Endothelial cell of umbilical vein (primary cell): ENCODE data around the gene RPS6KB1.

Experiments used
- EZH2 ChIP-seq: IDR thresholded peaks from 2 replicates; pipeline ENCODE4 v1.6.1; 2012; ENCODE audit warnings: borderline replicate concordance, low read depth, mild to moderate bottlenecking, moderate library complexity, low read length, inconsistent platforms; ENCODE audit not compliant: severe bottlenecking
- JUN ChIP-seq: IDR thresholded peaks from 2 replicates; pipeline ENCODE4 v1.6.1; 2011; ENCODE audit warnings: borderline replicate concordance, low read depth; ENCODE audit not compliant: insufficient read length, insufficient read depth
- MYC ChIP-seq: IDR thresholded peaks from one replicate; pipeline ENCODE4 v1.6.1; 2011; ENCODE audit warnings: mild to moderate bottlenecking, low read depth, low read length
- POLR2A ChIP-seq: IDR thresholded peaks from 2 replicates; pipeline ENCODE4 v1.6.1; 2012; ENCODE audit warnings: low read depth, mild to moderate bottlenecking, control low read depth, low read length
- POLR2AphosphoS5 ChIP-seq: IDR thresholded peaks from 2 replicates; pipeline ENCODE4 v1.6.1; 2012; ENCODE audit warnings: low read depth, mild to moderate bottlenecking, control low read depth, low read length, moderate library complexity; ENCODE audit not compliant: insufficient read depth
- TF ChIP-seq, protein P1 (sequence below), 2 donors: IDR thresholded peaks; 1 replicate in 1 of 2; 2 replicates in 1 of 2; pipeline ENCODE4 v1.5.1; 2011; ENCODE audit warnings: low read length in 2 of 2, mild to moderate bottlenecking in 2 of 2, moderate library complexity in 2 of 2, control low read depth in 1 of 2, inconsistent platforms in 1 of 2, low read depth in 1 of 2; ENCODE audit not compliant: insufficient read depth in 1 of 2; ENCODE audit errors: extremely low read depth in 1 of 2
- TF ChIP-seq, protein P2 (sequence below): IDR thresholded peaks from 2 replicates; pipeline ENCODE4 v1.6.1; 2011; ENCODE audit not compliant: insufficient read depth, insufficient read length

- TF ChIP-seq POLR2AphosphoS5 = no peak
- TF ChIP-seq, protein P1, sequence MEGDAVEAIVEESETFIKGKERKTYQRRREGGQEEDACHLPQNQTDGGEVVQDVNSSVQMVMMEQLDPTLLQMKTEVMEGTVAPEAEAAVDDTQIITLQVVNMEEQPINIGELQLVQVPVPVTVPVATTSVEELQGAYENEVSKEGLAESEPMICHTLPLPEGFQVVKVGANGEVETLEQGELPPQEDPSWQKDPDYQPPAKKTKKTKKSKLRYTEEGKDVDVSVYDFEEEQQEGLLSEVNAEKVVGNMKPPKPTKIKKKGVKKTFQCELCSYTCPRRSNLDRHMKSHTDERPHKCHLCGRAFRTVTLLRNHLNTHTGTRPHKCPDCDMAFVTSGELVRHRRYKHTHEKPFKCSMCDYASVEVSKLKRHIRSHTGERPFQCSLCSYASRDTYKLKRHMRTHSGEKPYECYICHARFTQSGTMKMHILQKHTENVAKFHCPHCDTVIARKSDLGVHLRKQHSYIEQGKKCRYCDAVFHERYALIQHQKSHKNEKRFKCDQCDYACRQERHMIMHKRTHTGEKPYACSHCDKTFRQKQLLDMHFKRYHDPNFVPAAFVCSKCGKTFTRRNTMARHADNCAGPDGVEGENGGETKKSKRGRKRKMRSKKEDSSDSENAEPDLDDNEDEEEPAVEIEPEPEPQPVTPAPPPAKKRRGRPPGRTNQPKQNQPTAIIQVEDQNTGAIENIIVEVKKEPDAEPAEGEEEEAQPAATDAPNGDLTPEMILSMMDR (IDR thresholded peaks at IDR 0.05; ENCODE audit: extremely low read depth in 1 of 2, insufficient read depth in 1 of 2, low read depth in 1 of 2, low read length in 2 of 2) = no peak
- no peak for TF ChIP-seq POLR2A
- TF ChIP-seq, protein P2, sequence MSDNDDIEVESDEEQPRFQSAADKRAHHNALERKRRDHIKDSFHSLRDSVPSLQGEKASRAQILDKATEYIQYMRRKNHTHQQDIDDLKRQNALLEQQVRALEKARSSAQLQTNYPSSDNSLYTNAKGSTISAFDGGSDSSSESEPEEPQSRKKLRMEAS = no peak
- TF ChIP-seq MYC = no peak
- no peak for TF ChIP-seq EZH2
- no peak for TF ChIP-seq JUN
Observed at GRCh38 chr17:59899099-59899498, 6.2 kb downstream of the RPS6KB1 start.
